DND-41 (cell line): ENCODE results near the gene TRAF2.

Source experiments
- ATAC-seq: fragments of 200-7000 bp; cut with Tn5 transposase; 3 replicates; pipeline ENCODE4 v1.9.1; 2021; ENCODE audit warnings: low read depth; ENCODE audit not compliant: insufficient read depth
- DNase-seq: peaks from one replicate; pipeline ENCODE4 v3.0.0-alpha.2; 2020
- H2AFZ ChIP-seq: 2 replicates; pipeline ENCODE4 v1.6.0; 2012; ENCODE audit warnings: low read depth, low read length
- H3K27ac ChIP-seq: 2 replicates; pipeline ENCODE4 v1.5.1; 2012; ENCODE audit warnings: low read length, inconsistent platforms
- H3K27me3 ChIP-seq: fragments of 200-600 bp; sonication (generic); 2 replicates; pipeline ENCODE4 v1.6.0; 2012; ENCODE audit warnings: low read length, mild to moderate bottlenecking, inconsistent platforms; ENCODE audit not compliant: insufficient read depth, poor library complexity
- H3K36me3 ChIP-seq: 2 replicates; pipeline ENCODE4 v1.5.1; 2012; ENCODE audit warnings: low read length, inconsistent platforms; ENCODE audit not compliant: insufficient read depth
- H3K4me1 ChIP-seq: 2 replicates; pipeline ENCODE4 v1.5.1; 2012; ENCODE audit warnings: mild to moderate bottlenecking, low read length; ENCODE audit not compliant: insufficient read depth
- H3K4me2 ChIP-seq: 2 replicates; pipeline ENCODE4 v1.6.0; 2012; ENCODE audit warnings: mild to moderate bottlenecking, moderate library complexity, low read length, inconsistent platforms; ENCODE audit not compliant: insufficient read depth
- H3K4me3 ChIP-seq, 2 experiments: fragments of 200-600 bp in 1 of 2; shearing (Covaris generic) in 1 of 2; 2 replicates each; pipeline ENCODE4 v1.5.1; 2012 to 2016; ENCODE audit warnings: inconsistent platforms in 2 of 2, low read length in 2 of 2, mild to moderate bottlenecking in 2 of 2, low read depth in 1 of 2, moderate library complexity in 1 of 2
- H3K79me2 ChIP-seq: 2 replicates; pipeline ENCODE4 v1.6.0; 2012; ENCODE audit warnings: low read length, inconsistent platforms; ENCODE audit not compliant: insufficient read depth
- H3K9ac ChIP-seq: 2 replicates; pipeline ENCODE4 v1.6.0; 2012; ENCODE audit warnings: low read depth, mild to moderate bottlenecking, inconsistent platforms, low read length, moderate library complexity
- H3K9me3 ChIP-seq: 2 replicates; pipeline ENCODE4 v1.5.1; 2012; ENCODE audit warnings: low read length, moderate library complexity, mild to moderate bottlenecking, inconsistent platforms; ENCODE audit not compliant: insufficient read depth, severe bottlenecking
- H4K20me1 ChIP-seq: 2 replicates; pipeline ENCODE4 v1.6.0; 2012; ENCODE audit warnings: low read length; ENCODE audit not compliant: insufficient read depth
- CTCF ChIP-seq: IDR thresholded peaks from 2 replicates; pipeline ENCODE4 v1.5.1; 2012; ENCODE audit warnings: borderline replicate concordance, low read length, moderate library complexity, mild to moderate bottlenecking; ENCODE audit not compliant: poor library complexity, severe bottlenecking; ENCODE audit errors: extremely low read depth
- EZH2 ChIP-seq: IDR thresholded peaks from 3 replicates; pipeline ENCODE4 v1.6.1; 2012; ENCODE audit warnings: borderline replicate concordance, low read depth, mild to moderate bottlenecking, moderate library complexity, low read length, inconsistent platforms; ENCODE audit not compliant: severe bottlenecking

TRAF2 gene

DNA sequence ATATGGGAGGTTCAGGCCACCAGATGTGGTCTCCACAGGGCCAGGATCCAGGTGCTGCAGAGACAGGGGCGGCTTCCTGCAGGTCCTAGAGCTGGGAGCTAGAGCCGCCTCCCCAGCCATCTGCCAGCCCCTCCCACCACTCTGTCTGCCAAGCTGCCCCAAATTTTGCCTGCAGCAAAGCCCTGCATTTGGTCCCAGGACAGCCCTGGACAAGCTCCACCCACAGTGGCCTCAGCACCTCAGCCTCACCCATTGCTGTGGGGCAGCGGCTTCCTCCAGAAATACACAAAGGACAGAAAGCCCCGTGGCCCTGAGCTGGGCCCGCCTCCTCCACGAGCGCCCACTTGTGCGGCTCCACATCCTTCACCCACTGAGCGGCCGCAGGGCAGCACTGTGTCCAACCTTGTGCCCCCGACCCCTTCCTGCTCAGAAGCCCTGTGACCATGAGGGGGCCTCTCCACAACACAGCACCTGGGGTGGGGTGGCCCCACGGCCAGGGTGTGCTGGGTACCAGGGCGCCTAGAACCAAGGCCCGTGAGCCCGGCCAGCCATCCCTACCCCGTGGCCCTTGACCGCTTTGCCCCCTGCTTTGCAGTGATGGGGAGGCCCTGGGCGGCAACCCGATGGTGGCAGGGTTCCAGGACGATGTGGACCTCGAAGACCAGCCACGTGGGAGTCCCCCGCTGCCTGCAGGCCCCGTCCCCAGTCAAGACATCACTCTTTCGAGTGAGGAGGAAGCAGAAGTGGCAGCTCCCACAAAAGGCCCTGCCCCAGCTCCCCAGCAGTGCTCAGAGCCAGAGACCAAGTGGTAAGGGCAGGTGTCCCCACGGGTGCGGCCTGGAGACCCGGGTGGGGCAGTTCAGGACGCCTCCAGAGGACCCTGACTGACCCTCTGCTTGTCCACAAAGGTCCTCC is 47.7 kb upstream of the TRAF2 start:
- H3K4me3 ChIP-seq: no peak overlapping the region
- H2AFZ ChIP-seq: no peak overlapping the region
- H4K20me1 ChIP-seq: peaks cover 9% of the 10 kb centered on the region
- ATAC-seq: no peak
- TF ChIP-seq EZH2: no peak
- no peak for TF ChIP-seq CTCF
- DNase-seq: no peak
- no peak overlapping the region for H3K27ac ChIP-seq
- H3K36me3 ChIP-seq: peaks cover 40% of the 10 kb centered on the region
- H3K9ac ChIP-seq: no peak overlapping the region
- H3K4me2 ChIP-seq: no peak overlapping the region
- no peaks in the 10 kb centered on the region for H3K9me3 ChIP-seq
- H3K27me3 ChIP-seq: no peaks in the 10 kb centered on the region
- H3K79me2 ChIP-seq: no peaks in the 10 kb centered on the region
- peaks cover 17% of the 10 kb centered on the region for H3K4me1 ChIP-seq

DNA sequence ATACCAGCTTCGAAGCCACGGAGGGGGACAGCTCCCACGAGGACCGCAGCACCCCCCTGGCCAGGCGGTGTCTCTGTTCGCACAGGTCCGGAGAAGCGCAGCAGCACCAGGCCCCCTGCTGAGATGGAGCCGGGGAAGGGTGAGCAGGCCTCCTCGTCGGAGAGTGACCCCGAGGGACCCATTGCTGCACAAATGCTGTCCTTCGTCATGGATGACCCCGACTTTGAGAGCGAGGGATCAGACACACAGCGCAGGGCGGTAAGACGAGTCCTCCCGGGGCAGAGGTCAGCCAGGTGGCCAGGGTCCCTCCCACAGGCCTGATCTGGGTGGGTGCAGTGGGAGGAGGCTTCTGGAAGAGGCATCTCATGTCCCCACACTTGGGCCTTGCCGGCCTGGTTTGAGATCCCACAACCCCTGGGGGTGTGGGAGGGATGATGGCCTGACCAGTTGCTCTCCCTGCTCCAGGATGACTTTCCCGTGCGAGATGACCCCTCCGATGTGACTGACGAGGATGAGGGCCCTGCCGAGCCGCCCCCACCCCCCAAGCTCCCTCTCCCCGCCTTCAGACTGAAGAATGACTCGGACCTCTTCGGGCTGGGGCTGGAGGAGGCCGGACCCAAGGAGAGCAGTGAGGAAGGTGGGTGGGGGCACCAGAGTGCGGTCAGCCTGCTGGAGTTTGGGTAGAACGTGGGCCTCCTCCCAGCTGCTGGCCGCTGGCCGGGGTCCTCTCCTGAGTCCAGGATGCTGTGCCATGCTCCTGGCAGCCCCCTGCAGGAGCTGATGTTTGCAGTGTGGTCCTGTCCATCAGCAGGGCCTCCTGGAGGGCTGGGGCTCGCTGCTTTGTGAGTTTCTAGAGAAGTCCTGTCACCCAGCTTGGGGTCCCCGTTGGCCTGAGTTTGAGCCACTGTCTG is 46.8 kb upstream of the TRAF2 start:
- no peak overlapping the region for H2AFZ ChIP-seq
- H4K20me1 ChIP-seq: peaks cover 9% of the 10 kb centered on the region
- no peaks in the 10 kb centered on the region for H3K79me2 ChIP-seq
- TF ChIP-seq CTCF (no peak), EZH2 (no peak)
- no peak overlapping the region for H3K4me2 ChIP-seq
- ATAC-seq: no peak
- H3K4me3 ChIP-seq: no peak overlapping the region
- peaks cover 17% of the 10 kb centered on the region for H3K4me1 ChIP-seq
- no peaks in the 10 kb centered on the region for H3K9me3 ChIP-seq
- H3K36me3 ChIP-seq: peaks cover 36% of the 10 kb centered on the region
- H3K27ac ChIP-seq: no peak overlapping the region
- no peaks in the 10 kb centered on the region for H3K27me3 ChIP-seq
- DNase-seq: no peak
- H3K9ac ChIP-seq: no peak overlapping the region

GRCh38 chr9:136840140-136840876 is 46.0 kb upstream of the TRAF2 start:
- Histone ChIP-seq H3K4me2 (no peak overlapping the region), H2AFZ (no peak overlapping the region), H3K9ac (no peak overlapping the region), H3K36me3 (peaks cover 36% of the 10 kb centered on the region), H3K27me3 (no peaks in the 10 kb centered on the region), H4K20me1 (peaks cover 9% of the 10 kb centered on the region), H3K9me3 (no peaks in the 10 kb centered on the region), H3K79me2 (no peaks in the 10 kb centered on the region), H3K27ac (no peak overlapping the region), H3K4me3 (no peak overlapping the region), H3K4me1 (peaks cover 17% of the 10 kb centered on the region)
- TF ChIP-seq EZH2: no peak
- ATAC-seq (no peak), DNase-seq (no peak)
